NOMO-1 treated with dmso at 0.1 percent for 144 hours (cell line): Measurements from ENCODE around the gene RAB36.
"Not testable (repeated sequence)": the region's sequence is repeated elsewhere in the genome, so short reads cannot be mapped to it uniquely, and the experiment has no call there.

Source experiments
- DNase-seq: peaks from one replicate; lab custom pipeline; 2025; ENCODE audit not compliant: unreplicated experiment; lab: John Stamatoyannopoulos, UW

RAB36 gene

DNA sequence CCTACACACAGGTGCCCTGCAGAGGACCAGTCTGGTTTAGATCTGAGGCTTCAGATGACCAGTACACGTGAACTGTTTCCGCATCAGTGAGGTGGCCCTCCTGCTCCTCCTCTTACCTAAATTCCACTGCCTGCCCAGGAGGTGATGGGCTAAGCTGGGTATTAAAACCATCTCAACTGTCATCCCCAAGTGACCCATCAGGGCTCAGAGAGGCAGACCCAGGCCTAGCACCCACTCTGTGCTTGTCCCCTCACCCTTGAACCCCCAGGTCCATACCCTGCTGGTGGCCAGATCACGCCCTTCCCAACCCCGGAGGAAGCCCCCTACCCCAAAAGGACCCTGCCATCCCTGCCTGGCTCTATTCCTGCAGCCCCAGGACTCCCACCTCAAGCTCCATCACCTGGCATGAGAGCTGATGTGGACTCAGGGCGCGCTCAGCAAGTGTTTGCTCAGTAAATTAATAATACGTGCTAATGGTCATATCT, 24.8 kb upstream of the RAB36 start:
- no peak for DNase-seq

DNA sequence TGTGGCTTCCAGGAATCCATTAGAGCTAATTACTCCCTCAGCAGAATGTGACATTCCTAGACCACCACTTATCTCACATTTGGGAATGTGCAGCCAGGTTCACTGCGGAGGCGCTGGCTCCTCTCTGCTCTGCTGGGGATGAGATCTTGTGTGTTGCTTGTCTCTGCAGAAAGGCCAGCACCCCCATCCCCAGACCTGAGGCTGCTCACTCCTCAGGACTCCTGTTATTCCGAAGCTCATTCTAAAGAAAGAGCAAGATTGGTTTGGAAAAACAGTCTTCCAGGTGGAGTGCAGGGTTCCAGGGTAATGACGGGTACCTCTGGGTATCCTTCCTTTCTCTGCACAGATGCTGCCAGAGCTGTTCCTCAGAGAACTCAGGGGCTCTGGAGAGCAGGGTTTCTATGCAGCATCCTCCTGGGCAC, 24.3 kb upstream of the RAB36 start:
- DNase-seq, result no peak

DNA sequence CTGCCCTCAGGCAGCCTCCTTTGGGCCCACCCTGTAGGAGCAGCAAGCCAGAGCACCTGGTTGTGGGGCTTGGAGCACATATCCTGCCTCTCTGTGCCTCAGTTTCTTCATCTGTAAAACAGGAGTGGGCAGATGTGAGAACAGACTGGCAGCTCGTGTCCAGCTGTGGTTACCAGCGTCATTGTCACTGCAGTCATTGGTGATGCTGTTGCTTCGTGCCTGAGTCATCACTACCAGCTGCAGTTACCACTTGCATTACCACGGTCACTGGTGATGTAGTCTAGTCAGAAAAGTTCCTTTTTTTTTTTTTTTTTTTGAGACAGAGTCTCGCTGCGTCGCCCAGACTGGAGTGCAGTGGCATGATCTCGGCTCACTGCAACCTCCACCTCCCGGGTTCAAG, 23.9 kb upstream of the RAB36 start:
- DNase-seq, result peak; percentile 14

DNA sequence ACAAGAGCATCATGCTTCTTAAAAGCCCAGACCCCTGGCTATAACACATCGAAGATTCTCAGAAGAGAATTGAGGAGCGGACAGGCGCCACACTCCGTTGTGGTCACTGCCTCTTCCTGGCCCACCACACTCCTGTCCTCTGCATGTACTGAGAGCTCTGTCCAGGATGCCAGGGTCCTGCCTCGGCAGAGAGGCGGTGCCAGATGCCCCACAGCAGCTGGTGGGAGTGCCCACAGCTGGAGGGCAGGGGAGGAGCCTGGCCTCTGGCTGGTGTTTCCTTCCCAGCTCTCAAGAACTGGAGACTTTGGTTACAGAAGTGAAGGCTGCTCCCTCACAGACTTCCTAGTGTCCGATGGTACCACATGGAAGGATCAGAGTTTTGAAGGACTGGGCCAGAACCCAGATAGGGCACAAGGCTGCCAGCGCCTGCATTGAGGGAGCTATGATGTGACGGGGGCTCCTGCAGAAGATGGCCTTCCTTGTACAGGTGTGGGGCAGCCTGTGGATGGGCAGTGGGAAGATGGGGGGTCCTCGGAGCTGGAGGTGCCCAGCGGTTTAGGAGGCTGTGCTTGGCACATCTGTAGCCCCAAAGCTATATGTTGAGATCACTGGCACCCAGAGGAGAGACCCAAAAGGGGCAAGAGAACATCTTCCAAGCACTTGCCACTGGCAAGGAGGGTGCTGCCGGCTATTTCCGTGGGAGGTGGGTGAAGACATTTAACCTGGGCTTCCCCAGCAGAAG, 22.9 kb upstream of the RAB36 start:
- no peak for DNase-seq

DNA sequence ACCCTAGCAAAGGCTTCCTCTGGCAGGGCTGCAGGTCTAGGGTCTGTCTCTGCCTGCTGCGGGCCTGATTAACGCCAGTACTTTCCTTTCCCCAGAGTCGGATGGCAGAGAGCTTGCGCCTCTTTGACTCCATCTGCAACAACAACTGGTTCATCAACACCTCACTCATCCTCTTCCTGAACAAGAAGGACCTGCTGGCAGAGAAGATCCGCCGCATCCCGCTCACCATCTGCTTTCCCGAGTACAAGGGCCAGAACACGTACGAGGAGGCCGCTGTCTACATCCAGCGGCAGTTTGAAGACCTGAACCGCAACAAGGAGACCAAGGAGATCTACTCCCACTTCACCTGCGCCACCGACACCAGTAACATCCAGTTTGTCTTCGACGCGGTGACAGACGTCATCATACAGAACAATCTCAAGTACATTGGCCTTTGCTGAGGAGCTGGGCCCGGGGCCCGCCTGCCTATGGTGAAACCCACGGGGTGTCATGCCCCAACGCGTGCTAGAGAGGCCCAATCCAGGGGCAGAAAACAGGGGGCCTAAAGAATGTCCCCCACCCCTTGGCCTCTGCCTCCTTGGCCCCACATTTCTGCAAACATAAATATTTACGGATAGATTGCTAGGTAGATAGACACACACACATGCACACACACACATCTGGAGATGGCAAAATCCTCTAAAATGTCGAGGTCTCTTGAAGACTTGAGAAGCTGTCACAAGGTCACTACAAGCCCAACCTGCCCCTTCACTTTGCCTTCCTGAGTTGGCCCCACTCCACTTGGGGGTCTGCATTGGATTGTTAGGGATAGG, 22.1 kb upstream of the RAB36 start:
- DNase-seq, result no peak

DNA sequence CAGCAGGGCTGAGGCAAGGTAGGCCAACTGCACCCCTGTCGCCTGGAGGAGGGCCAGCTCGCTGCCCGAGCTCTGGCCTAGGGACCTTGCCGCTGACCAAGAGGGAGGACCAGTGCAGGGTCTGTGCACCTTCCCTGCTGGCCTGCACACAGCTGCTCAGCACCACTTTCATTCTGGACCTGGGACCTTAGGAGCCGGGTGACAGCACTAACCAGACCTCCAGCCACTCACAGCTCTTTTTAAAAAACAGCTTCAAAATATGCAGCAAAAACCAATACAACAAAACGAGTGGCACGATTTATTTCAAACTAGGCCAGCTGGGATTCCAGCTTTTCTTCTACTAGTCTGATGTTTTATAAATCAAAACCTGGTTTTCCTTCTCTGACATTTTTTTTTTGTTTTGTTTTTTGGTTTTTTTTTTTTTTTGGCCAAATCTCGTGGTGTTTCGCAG, 21.4 kb upstream of the RAB36 start:
- no peak for DNase-seq

DNA sequence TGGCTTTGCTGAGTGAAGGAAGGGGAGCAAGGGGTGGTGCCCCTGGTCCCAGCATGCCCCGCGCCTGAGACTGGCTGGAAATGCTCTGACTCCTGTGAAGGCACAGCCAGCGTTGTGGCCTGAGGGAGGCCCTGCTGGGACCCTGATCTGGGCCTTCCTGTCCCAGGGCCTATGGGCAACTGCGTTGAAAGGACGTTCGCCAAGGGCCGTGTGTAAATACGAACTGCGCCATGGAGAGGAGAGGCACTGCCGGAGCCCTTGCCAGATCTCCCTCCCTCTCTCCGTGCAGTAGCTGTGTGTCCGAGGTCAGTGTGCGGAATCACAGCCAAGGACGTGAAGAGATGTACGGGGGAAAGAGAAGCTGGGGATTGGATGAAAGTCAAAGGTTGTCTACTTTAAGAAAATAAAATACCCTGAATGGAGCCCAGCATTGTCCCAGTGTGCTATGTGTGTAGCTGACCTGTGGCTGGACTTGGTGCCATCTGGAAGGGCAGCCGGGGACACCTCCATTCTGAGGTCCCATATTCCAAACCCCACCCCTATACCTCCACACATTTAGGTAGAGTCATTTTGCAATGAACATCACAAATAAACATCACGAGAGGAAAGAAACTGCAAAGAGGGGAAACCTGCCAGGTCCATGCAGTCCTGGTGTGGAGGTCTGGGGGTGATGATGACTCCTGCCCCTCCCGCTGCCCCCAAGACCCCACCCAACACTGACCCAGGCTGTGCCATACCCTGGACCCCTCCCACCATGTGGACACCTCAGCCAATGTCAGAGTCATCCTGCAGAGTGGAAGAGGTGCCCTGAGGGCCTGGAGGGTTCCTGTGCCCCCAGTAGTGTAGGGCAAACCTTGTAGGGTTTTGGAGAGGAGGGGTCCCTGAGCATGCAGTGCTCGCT, 20.4 kb upstream of the RAB36 start:
- DNase-seq, result no peak

DNA sequence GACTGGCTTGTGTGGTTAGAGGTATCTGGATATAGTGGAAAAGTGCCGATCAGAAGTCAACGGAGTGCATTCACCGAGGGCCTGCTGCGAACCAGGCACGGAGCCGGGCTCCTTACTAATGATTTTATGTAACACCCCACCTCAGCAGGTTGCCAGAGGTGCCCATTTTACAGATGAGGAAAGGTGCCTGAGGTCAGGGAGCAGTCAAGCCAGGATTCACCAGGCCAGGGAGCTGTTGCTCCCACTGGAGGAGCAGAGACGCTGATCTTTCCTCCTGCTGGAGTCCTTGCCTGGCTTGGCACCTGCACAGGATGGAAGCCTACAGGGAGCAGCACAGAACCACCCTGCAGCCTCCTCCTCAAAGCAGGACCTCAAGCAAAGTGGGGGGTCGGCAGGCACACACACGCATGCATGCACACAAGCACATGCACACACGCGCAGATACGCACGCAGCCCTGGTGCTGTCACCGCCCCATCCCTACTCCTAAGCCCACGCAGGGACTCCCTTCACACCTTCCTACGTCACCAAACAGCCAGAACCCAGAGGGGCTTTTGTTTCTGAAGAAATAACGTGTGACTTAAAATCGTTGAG, 19.7 kb upstream of the RAB36 start:
- DNase-seq, result no peak

DNA sequence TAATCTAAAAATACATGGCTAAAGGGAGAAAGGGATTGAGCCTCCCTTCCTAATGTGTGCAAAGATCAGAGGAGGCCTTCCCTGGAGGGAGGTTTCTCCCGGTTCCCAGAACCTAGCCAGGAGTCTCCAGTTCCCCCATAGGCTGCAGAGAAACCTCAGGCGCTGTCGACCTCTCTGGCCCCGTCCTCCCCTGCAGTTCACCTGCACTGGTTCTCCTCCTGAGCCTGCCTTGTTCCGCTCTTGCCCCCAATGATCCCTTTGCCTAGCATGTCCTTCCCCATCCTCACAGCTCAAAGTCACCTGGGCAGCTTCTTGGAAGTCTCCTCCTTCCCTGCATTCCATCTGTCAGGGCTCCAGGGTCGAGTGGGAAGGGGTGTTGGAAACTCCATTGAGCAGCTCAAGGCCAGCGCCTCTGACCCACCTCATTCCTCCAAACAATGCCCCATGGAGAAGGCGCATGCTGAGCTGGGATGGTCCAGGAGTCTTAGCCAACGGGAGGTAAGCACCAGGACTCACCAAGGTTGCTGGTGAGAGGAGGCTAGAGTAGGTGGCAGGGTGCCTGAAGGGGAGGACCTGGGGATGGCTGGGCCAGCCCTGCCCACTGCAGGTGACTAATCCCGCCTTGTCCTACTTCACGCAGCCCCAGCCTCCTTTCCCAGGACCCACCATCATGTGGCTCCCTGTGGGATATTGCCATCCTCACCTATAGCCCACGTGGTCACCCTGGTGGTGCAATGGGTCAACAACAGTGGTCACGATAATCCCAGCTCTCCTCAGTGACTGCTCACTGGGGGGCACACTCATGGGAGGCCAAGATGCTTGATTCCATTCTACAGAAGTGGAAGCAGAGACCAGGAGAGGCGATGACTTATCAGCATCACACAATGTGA, 18.9 kb upstream of the RAB36 start:
- no peak for DNase-seq

DNA sequence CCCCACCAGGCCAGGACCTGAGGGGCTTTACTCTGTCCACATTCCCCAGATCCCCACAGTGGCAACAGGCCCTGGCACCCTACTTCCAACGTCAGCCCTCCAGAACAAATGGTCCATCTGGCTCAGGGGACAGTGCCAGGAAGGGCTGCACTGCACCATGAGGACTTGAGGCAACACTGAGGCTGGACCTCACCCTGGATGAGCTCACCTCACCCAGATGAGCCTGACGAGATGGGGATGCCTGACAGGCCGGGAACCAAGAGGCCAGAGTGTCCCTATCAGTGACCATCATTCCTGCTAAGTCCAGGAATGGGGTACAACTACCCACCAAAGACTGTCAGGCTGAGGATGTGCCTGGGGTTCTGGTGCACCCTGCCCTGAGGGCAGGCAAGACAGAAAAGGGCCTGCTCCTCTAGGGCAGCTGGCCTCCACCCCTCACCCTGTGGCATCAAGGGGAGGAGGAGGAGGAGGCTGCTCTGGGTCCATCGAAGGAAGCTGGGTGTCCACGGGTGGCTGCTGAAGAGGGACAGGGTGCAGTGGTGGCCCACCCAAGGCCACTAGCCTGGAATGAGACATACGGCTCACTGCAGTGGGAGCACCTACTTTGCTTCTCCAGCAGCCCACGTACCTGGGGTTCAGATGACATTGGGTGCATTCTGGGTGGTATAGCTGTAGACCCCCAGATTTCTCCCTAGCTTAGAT, 18.1 kb upstream of the RAB36 start:
- DNase-seq, result no peak

DNA sequence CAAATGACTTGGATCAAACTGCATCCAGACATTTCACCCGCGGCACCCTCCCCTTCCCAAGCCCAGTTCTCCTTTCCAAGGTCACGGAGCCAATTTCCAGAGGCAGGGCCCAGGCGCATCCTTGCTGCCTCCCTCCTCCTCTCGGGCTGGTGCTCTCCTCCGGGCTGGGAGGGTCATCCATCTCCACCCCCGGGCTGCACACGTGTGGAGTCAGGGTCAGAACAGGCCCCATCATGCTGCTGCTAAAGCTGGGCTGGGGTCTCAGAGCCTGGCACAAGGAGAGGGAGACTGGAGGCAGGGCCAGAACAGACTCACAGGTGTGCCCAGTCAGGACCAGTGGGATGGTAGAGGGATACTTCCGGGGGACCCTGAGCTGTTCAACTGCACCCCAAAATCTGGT, 17.5 kb upstream of the RAB36 start:
- DNase-seq, result no peak

DNA sequence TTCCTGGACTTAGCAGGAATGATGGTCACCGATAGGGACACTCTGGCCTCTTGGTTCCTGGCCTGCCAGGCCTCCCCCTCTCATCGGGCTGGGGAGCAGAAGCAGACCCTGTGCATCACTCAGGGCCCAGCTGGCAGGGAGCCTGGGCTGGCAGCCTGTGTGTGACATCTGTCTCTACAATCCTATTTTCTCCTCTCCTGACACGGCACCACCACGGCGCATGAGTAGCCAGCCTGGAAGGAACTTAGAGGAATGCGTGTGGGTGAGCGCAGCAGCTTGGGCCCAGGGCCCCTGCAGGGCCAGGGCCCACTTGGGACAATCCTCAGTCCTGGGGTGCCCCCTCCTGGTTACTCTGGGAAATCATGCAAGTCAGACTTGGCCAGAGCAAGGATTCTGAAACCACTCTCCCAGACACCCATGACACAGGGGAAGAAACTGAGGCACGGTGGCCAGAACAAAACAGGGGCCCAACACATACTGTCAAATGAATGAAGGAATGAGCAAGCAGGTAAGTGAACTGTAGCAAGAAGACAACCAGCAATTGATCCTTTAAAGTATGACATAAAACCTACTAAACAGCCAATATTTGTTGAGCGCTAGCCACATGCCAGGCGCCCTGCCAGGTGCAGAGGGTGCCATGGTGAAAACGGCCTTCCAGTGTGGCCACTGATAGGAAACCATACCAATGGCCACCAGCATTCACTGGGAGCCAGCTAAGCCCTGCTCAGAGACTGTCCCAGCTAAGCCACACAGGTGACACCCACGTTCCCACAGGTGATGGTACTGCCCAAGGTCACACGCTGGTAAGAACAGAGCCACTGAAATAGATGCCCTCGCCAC, 16.8 kb upstream of the RAB36 start:
- peak; percentile 28 for DNase-seq

DNA sequence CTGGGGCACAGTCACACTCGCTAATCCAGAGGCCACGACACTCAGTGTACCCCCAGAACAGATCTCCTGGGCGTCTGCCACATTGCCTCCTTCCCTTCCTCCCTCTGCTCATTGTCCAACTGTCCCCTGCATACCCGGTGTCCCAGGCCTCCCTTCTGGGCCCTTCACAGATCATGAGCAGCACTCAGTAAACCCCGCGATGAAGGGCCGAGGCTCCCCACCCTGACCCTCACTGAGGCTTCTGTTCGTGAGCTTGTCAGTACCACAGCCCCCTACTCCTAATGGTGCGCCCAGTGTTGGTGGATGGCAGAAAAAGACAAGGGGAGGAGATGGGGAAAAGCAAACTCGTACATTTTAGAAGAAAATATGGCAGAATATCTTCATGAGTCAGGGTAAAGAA, 16.1 kb upstream of the RAB36 start:
- no peak for DNase-seq

DNA sequence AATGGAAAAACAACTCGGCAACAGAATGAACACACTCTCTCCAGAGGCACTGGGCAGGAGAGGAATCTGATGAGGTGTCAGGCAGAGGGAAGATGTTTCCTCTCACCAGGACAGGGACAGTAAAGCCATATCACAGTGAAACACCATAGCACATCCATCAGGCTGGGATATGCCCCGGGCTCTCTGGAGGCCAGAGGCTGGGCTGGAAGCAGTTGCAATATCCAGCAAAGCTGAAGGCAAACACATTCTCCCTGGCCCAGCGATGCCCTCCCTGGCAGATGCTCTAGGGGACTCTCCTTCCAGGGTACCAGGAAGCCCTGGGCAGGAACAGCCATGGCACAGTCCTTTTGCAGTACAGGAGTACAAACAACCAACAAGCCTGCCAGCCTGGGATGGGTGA, 14.6 kb upstream of the RAB36 start:
- DNase-seq, result no peak

DNA sequence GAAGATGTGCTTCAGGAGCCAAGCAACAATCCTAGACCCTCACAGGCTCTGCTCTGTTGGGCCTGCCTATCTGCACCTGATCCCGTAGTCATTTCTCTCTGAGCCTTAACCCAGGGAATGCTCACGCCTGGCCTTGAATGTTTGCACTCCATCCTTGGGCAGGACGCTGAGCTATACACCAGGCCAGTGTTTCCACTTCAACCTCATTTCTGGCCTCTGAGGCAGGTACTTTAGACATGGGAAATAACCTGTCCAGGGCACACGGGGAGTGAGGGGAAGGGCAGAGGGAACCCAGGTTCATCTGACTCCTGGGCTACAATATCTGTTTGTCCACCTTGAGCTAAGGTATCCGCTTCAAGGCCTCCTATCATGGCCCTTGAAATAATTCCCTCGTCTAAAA, 13.3 kb upstream of the RAB36 start:
- no peak for DNase-seq

DNA sequence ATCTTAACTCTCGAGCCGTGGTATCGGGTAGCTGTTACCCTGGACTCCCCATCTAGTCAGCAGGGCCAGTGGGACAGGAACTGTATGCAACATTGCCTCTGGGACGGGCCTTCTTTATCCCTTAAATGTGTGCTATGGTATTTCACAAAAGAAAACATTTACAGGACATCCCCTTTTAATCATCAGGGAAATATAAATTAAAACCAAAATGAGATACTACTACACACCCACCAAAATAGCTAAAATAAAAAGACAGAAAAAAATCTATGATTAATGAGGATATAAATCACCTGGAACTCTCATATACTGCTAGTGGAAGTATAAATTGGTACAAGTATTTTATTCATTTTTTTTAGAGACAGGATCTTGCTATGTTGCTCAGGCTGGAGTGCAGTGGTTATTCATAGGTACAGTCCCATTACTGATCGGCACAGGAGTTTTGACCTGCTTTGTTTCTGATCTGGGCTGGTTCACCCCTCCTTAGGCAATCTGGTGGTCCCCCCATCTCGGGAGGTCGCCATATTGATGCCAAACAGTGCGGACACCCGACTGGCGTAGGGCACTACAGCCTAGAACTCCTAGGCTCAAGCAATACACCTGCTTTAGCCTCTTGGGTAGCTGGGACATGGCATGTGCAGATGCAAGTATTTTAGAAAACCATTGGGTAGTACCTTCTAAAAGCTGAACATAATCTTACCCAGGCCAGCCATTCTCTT, 12.7 kb upstream of the RAB36 start:
- DNase-seq, result no peak

DNA sequence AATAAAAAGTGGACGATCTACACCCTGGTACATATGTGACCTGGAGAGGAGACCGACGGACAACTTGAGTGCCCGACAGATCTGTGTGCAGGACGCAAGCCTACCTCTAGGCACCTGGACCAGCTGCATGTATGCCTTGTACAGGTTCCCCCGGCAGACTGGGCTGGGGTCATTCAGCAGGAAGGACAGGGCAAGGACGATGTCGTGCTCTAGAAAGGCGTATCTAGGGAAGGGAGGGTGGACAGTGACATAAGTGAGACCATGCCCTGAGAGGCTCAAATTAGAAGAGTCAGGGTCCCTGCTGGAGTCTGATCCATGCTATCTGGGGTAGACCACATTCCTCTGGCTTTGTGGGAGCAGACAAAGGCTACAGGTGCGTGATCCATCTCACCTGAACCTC, 11.4 kb upstream of the RAB36 start:
- no peak for DNase-seq

DNA sequence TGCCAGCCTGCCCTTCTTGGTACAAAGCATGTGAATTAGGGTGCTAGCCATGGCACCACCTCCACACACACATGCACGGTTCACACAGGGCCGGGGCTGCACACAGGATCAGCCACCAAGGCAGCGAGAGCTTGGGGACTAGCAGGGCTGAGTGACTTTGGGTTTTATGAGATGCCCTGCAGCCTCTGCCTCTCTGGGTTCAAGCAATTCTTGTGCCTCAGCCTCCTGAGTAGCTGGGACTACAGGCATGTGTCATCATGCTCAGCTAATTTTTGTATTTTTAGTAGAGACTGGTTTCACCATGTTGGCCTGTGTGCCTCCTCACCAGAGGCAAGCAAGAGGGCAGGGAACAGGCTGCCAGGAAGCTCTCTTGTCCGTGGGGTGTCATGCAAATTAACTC, 8.3 kb upstream of the RAB36 start:
- not testable (repeated sequence) for DNase-seq
